ENCODE measurements around the gene UBXN2A.
"Not testable (repeated sequence)": the region's sequence is repeated elsewhere in the genome, so short reads cannot be mapped to it uniquely, and the experiment has no call there.

UBXN2A gene

GRCh38 chr2:24024996-24025663 is 84.9 kb downstream of the UBXN2A start:
- TF ChIP-seq CTCF (IDR thresholded peaks at IDR 0.05; ENCODE audit: low read depth, low read length, missing control alignments) = no peak
- H3K4me3 ChIP-seq (ENCODE audit: low read depth, low read length) = no peak overlapping the region

GRCh38 chr2:24026233-24026632 is 86.0 kb downstream of the UBXN2A start:
- no peak for DNase-seq (ENCODE audit: low read depth)
- no peak overlapping the region for H3K4me3 ChIP-seq (ENCODE audit: low read depth, low read length)
- TF ChIP-seq CTCF (IDR thresholded peaks at IDR 0.05; ENCODE audit: low read depth, low read length, missing control alignments) = no peak

More at GRCh38 chr2:24024996-24025663, 84.9 kb downstream of the UBXN2A start:
- DNase-seq (ENCODE audit: low read depth) = no peak

- TF ChIP-seq CTCF (IDR thresholded peaks at IDR 0.05; ENCODE audit: low read depth, low read length, missing control alignments) = no peak
- no peak overlapping the region for H3K4me3 ChIP-seq (ENCODE audit: low read depth, low read length)
- DNase-seq (ENCODE audit: low read depth) = no peak
These were observed 98.7 kb downstream of the UBXN2A start for GRCh38 chr2:24038786-24039499.

GRCh38 chr2:24040511-24040910 is 100.2 kb downstream of the UBXN2A start:
- no peak overlapping the region for H3K4me3 ChIP-seq (ENCODE audit: low read depth, low read length)
- no peak for DNase-seq (ENCODE audit: low read depth)
- no peak for TF ChIP-seq CTCF (IDR thresholded peaks at IDR 0.05; ENCODE audit: low read depth, low read length, missing control alignments)

GRCh38 chr2:24043133-24043532 is 102.9 kb downstream of the UBXN2A start:
- DNase-seq (ENCODE audit: low read depth); H3K4me3 ChIP-seq (ENCODE audit: low read depth, low read length): not testable (repeated sequence)

GRCh38 chr2:24045511-24046508 is 105.5 kb downstream of the UBXN2A start:
- peak overlapping the region; percentile 78; the same call in 1 of the 2 replicates for H3K4me3 ChIP-seq (ENCODE audit: low read depth, low read length)
- no peak for TF ChIP-seq CTCF (IDR thresholded peaks at IDR 0.05; ENCODE audit: low read depth, low read length, missing control alignments)
- DNase-seq (ENCODE audit: low read depth) = no peak

GRCh38 chr2:24046599-24046929 is 106.3 kb downstream of the UBXN2A start:
- TF ChIP-seq CTCF (IDR thresholded peaks at IDR 0.05; ENCODE audit: low read depth, low read length, missing control alignments) = no peak
- DNase-seq (ENCODE audit: low read depth) = no peak
- peak overlapping the region; percentile 78 for H3K4me3 ChIP-seq (ENCODE audit: low read depth, low read length)

Measured in GM12864 (cell line).